ENCODE results near the gene METAP1D.

DNA sequence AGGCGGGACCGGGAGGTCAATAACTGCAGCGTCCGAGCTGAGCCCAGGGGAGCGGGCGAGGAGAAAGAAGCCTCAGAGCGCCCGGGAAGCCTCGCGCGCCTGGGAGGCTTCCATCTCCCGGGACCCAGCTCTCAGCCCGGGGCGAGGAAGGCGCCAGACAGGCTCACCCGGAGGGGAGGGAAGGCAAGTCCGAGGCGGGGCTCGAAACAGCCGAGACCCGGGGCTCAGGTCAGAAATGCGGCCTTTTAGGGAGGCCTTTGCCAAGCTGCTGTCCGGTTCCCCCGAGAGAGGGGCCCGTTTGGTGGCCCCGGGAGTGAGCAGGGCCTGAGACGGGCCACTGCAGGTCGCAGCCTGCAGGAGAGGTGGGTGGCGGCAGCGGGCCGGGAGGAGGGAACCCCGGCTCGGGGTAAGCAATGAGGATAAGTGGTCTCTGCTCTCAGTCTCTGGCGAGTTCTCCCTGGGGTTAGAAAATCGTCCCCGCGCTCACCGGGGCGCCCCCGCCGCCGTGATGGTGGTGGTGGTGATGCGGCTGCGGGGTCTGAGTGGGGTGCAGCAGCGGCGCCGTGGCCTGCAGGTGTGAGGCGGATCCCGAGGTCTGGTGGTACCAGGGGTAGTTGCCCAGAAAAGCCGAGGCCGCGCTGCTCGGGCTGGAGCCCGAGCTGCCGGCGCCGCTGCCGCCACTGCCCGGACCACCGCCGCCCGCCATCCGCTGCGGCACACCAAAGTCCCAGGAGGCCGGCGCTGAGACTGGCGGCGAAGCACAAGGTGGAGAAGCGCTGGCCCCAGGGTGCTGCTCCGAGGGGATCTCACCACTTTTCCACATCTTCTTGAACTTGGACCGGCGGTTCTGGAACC lies 100.6 kb downstream of the METAP1D start:
- TF ChIP-seq YY1 (IDR thresholded peaks at IDR 0.05; ENCODE audit: low read depth) (no peak), RAD21 (IDR thresholded peaks at IDR 0.05; ENCODE audit: low read depth) (no peak), EP300 (IDR thresholded peaks at IDR 0.05; ENCODE audit: borderline replicate concordance) (no peak), TEAD4 (IDR thresholded peaks at IDR 0.05) (no peak), TCF12 (IDR thresholded peaks at IDR 0.05; ENCODE audit: low read depth) (no peak)
- TF ChIP-seq, protein P1, sequence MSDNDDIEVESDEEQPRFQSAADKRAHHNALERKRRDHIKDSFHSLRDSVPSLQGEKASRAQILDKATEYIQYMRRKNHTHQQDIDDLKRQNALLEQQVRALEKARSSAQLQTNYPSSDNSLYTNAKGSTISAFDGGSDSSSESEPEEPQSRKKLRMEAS (IDR thresholded peaks at IDR 0.05) = no peak
- TF ChIP-seq, protein P2, sequence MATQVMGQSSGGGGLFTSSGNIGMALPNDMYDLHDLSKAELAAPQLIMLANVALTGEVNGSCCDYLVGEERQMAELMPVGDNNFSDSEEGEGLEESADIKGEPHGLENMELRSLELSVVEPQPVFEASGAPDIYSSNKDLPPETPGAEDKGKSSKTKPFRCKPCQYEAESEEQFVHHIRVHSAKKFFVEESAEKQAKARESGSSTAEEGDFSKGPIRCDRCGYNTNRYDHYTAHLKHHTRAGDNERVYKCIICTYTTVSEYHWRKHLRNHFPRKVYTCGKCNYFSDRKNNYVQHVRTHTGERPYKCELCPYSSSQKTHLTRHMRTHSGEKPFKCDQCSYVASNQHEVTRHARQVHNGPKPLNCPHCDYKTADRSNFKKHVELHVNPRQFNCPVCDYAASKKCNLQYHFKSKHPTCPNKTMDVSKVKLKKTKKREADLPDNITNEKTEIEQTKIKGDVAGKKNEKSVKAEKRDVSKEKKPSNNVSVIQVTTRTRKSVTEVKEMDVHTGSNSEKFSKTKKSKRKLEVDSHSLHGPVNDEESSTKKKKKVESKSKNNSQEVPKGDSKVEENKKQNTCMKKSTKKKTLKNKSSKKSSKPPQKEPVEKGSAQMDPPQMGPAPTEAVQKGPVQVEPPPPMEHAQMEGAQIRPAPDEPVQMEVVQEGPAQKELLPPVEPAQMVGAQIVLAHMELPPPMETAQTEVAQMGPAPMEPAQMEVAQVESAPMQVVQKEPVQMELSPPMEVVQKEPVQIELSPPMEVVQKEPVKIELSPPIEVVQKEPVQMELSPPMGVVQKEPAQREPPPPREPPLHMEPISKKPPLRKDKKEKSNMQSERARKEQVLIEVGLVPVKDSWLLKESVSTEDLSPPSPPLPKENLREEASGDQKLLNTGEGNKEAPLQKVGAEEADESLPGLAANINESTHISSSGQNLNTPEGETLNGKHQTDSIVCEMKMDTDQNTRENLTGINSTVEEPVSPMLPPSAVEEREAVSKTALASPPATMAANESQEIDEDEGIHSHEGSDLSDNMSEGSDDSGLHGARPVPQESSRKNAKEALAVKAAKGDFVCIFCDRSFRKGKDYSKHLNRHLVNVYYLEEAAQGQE (IDR thresholded peaks at IDR 0.05; ENCODE audit: low read depth) = no peak
- TF ChIP-seq, protein P3, sequence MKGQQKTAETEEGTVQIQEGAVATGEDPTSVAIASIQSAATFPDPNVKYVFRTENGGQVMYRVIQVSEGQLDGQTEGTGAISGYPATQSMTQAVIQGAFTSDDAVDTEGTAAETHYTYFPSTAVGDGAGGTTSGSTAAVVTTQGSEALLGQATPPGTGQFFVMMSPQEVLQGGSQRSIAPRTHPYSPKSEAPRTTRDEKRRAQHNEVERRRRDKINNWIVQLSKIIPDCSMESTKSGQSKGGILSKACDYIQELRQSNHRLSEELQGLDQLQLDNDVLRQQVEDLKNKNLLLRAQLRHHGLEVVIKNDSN (IDR thresholded peaks at IDR 0.05) = no peak
